ENCODE data around the gene SDCCAG8.

Gene SDCCAG8

DNA sequence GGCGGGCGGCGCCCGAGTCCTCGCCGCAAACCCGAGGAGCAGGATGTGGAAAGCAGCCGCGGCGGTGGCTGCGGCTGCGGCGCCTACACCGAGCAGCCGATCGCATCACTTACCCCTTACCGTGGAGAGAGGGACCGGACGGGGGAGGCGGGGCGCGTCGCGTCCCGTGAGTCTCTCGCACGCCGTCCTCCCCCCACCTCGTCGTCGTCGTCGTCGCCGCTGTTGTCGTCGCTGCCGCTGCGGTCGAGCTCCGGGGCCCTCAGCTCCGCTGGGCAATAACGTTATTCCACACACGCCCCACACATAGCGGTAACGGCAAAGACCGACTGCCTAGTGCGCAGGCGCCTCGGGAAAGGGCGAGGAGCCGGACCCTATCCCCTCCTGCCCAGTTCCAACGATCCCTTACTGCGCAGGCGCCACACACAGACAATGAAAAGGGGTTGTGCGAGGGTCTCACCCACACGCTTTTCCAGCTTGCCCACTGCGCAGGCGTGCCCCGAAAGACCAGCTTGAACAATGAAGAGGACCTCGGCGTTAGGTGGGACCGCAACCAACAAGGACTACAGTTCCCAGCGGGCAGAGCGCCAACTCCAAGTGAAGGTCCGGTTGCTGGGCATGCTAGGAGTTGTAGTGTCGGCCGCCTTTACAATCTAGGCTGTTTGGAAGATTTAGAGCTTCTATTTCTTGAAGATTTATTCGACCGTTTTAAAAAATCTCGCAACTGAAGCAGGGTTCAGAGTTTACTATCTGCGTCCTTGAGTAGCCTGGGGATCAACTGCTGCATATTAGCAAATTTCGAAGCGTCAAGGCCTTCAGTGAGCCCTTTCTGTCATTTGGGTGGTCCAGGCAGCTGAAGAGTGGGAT lies 682 bp upstream of the SDCCAG8 start, which contains the start of gene CEP170:
TSS of gene CEP170 (minus strand) at position 355 of the 864 bp plus-strand sequence. CDS start 30,001 bp downstream, outside the sequence.
- DNase-seq, result peak; percentile 93

DNA sequence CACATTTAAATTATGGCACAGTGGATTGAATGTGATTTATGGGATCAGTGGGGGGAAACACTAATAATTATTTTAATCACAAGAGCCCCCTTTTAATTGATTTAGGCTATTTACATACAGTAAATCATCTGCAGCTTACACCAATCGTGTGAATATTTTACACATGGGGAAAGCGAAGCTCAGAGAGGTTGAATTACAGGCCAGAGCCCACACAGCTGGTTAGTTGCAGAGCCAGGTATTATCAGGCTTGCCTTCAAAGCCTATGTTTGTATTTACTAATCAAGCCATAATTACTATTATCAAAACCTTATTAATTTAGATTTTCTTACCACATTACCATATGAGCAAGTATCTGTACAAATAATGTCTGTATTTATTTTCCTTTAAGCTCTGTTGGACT lies 749 bp downstream of the SDCCAG8 start:
- no peak for DNase-seq

DNA sequence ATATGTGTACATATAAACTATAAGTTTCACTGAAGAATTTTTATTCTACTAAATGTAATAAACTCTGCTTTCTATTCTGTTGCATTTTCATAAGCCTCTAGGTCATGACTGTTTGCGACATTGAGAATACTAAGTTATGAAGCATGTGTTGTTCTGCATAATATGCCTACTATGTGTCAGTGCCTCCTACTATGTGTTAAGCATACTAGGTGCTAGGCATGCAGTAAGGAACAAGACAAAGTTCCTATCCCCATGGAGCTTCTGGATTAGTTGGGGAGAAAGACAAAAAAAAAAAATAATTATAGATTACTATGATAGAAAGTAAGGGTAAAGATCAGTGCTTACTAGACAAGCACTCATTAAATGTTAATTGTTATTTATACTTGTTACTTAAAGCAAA lies 1.3 kb downstream of the SDCCAG8 start:
- DNase-seq, result no peak

DNA sequence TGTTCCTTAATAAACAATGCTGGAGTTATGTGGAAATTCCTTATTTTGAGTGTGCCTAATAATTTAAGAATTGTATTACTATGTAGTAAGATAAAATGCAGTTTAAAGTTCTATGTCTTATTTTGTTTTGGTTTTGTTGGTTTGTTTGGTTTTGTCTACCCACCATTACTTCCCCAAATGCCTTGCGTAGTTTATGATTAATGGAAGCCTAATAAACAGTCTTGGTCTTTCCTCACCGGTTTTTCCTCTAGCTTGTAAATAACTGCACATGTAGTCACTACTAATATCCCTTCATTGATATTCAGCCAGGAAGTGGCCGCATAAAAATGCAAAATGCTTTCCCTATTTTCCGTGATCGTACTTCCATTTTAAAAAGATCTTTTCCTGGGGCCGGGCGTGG lies 2.9 kb downstream of the SDCCAG8 start:
- DNase-seq, result no peak

DNA sequence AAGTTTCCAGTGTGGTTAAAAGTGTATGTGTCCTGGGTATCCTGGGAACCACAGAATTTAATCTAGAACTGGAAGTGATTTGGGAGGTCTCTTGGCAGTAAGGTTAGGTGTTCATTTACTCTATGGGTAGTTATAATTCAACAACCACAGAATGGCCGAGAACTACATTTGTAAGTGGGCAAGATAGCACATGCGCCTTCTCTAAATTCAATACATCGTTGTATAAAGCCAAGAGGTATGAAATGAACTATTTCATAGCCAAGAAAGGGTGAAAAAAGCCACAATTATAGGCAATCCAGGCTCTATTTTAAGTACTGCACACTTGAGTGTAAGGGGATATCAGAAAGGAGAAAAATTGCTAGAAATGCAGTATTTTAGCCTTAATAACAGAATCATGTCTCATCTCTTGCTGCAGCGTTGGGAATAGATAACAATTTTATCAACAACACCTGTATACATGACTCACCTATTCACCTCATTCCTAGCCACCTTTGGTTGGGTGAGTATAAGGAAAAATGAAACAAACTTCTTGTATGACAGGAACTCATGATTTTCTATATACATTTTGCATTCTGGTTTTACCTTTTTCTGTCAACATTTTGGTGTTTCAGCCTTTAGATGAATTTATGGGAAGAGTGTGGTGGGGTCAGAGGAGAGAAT lies 4.5 kb downstream of the SDCCAG8 start:
- peak; percentile 9 for DNase-seq

DNA sequence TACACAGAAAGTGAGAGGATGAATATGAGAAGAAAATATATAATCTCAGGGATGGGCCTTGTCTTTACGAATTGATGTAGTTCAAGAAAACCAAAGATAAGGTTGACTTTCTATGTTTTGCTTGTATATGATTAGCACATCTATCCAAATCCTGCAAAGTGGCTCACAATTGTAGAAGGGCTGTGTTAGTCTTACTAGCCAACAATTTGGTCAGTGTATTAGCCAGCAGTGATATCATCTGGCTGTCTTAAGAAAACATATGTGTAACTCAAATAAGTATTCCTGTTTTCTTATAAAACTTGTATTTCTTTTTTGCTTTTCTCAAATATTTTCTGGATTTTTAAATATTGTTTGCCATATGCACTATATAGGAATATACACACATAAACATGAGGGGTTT lies 5.5 kb downstream of the SDCCAG8 start:
- DNase-seq, result no peak

DNA sequence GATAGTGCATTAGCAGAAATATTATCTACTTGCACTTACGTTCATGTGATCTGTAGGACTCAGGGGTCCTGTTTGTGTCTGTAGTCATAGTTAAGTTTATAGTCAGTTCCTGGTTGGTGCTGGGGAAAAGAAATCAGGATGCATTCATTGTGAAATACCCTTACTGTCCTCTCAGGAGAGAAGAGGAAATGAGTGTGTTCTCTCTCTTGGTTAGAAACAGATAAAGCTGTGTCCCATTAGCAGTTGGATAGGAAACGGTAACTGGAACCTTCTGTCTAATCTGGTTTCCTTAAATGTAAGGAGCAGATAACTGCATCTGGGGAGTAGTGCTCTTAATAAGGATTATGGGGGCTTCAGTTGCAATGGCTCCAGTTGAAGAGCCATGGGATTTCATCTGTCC lies 8.9 kb downstream of the SDCCAG8 start:
- DNase-seq, result no peak

DNA sequence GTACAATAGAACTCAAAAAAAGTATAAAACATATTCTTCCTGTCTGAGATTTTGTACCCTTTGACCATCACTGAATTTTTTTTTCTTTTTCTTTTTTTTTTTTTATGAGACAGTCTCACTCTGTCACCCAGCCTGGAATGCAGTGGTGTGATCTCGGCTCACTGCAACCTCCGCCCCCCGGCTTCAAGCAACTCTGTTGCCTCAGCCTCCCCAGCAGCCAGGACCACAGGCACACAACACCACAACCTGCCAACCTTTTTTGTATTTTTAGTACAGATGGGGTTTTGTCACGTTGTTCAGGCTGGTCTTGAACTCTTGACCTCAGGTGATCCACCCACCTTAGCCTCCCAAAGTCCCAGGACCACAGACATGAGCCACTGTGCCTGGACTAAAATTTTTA lies 10.4 kb downstream of the SDCCAG8 start:
- no peak for DNase-seq

DNA sequence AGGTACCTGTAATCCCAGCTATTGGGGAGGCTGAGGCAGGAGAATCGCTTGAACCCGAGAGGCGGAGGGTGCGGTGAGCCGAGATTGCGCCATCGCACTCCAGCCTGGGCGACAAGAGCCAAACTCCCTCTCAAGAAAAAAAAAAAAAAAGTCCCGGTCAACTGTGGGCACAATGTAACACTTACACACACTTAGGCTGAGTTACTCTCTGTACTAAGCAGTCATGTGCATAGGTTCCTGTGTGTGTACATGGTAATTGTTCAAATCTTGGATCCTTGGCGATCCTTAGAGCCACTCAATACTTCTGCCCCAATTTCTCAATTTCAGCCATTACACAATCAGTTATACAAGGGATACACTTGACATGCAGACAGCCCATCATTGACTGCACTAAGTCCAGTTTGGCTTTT lies 11.6 kb downstream of the SDCCAG8 start:
- no peak for DNase-seq

DNA sequence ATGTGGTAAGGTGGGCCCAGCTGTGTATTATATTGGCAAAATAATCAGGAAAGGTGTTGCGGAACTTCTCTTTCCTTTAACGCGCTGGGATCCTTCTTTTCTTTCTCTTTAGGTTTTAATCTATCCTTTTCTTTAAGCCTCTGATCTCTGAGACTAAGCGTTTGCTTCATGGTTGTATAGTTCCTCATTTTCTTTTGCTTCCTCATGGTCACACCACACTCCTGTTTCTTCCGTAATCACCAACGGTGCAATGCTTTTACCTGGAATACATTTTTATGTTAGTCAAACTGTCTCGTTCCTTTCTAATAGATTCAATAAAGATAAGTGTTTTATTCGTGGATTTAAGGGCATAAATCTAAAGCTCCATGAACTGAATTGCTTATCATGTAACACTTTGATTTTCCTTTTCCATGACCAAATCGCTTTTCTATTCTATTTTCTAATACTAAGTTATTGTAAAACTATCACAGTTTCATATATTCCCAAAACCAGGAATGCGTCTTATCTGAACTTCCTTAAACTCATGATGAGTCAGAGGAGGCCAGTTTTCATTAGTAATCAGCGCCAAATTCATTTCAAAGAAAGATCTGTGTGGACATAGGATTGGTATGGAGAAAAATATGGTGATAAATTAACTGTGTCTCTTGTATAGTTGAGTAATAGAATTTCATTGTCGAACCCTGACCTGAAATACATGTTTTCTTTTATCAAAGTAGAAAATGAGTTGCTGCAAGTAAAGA lies 12.2 kb downstream of the SDCCAG8 start:
- DNase-seq, result no peak

DNA sequence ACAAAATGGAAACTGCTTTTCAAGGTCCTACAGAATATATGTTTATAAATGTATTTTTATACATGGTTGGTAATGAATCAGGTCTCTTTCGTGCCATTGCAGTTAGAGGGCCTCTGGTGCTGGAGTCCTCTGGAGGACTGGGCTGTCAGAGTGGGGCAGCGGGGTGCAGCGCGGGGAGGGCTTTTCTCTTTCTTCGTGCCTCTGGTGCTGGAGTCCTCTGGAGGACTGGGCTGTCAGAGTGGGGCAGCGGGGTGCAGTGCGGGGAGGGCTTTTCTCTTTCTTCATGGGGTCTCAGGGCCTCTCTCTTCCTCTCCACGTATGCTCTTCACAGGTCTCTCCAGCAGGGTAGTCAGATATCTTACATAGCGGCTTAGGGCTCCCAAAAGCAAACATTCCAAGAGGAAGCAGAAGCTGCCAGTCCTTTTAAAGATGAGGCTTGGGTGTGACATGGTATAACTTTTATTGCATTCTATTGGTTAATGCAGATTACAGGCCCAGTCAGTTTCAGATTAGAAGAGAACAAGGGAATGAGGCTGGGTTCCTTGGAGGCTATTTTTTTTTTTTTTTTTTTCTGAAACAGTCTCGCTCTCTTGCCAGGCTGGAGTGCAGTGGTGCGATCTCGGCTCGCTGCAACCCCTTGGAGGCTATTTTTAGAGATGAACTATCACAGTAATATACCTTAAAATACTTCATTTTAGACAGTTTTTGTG lies 13.1 kb downstream of the SDCCAG8 start:
- DNase-seq, result no peak

DNA sequence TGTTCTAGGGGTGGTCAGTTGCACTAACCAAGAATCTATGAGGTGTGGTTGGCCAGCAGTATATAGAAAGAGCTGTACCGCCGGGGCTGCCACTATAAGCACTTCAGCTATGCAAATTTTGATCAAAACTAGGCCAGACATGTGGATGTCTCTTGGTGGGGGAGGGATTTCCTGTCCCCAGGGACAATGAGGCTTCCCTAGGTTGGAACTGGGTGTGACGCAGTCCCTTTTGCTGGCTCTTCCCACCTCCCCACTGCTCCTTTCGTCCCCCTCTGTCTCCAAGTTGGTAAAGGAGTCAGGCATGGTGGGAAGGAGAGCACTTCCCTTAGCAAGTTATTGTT lies 13.6 kb downstream of the SDCCAG8 start:
- no peak for DNase-seq

DNA sequence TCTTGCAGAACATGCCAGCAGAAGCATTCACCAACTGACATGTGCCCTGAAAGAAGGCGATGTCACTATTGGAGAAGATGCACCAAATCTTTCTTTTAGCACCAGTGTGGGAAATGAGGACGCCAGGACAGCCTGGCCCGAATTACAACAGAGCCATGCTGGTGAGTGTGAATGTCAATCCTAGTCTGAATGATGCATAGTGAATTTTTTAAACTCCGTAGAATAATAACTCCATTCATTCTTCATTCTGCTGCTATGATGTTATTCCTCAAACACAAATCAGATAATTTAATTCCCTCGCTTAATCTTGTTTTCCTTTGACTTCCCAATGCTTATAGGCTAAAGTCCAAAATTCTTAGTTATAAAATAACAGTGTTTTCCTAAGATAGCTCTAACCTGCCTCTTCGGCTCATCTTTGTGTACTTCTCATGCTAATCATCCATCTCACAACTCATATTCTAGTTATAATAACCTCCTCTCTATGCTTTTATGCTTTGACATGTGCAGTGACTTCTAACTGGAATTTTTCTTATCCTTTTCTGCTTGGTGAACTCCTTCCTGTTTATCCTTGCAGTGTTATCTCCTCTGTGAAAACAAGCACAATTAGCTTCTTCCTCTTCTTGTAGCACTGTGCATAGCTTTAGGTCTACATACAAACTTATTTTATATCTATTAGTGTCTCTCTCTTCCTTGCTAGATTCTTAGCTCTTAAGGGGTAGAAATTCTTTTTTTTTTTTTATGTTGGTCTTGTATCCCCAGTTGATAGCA lies 14.4 kb downstream of the SDCCAG8 start:
- no peak for DNase-seq

DNA sequence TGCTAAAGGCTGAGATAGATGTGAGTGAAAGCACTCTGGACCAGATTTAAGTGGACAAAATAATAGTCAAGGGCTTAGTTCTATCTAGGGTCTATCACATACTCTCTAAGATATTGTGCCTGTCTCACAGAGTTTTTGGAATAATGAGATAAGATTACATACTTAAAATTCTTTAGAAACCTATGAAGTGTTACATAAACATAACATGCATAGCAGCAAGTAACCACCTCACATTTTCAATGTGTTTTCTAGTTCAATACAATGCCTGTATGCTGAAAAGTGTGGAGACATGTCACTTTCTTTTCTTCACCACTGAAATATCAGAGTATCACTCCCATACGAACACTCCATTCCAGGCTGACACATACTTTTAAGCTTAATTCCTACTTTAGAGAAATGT lies 16.2 kb downstream of the SDCCAG8 start:
- no peak for DNase-seq

DNA sequence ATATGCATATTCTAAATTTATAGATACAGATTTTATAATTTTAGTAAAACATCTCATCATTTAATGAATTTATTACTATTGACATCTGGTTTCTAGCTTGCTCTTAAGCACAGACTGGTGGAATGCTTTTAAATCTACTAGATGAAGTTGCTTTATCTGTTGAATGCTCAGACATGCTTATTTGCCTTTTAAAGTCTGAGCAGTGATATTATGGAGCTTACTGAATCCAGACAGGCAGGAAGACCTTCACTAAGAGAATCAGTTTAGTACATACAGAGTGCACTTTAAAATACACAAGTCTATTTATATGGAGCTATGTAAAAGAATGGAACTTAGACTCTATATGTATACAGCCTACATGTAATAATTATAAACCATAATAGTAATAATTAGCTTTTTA lies 16.6 kb downstream of the SDCCAG8 start:
- DNase-seq, result no peak

DNA sequence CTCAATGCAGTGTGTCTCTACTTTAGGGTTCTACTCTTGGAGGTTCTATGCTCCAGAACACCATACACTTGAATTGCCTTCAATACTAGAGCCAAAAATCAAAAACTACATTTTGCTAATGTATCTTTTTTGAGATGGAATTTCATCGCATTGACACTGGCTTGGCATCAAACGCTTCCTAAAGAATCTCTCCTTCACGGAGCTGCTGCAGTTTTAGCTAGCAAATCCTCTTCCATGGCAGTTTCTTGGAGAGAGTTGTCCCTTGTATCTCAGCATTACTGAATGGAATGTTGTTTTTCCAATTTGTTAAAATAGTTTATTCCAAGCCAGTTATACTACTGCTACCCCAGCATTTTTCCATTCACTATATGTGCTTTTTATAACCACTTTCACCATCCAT lies 17.7 kb downstream of the SDCCAG8 start:
- no peak for DNase-seq

DNA sequence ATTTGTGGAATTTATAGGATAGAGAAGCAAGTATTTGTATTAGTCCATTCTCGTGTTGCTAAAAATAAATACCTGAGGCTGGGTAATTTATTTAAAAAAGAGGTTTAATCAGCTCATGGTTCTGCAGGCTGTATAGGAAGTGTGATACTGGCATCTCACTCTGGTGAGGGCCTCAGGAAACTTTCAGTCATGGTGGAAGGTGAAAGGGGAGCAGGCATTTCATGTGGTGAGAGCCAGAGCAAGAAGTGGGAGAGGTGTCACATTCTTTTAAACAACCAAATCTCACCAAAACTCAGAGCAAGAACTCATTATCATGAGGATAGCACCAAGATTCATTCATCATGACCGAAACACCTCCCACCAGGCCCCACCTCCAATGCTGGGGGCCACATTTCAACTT lies 18.1 kb downstream of the SDCCAG8 start:
- no peak for DNase-seq

DNA sequence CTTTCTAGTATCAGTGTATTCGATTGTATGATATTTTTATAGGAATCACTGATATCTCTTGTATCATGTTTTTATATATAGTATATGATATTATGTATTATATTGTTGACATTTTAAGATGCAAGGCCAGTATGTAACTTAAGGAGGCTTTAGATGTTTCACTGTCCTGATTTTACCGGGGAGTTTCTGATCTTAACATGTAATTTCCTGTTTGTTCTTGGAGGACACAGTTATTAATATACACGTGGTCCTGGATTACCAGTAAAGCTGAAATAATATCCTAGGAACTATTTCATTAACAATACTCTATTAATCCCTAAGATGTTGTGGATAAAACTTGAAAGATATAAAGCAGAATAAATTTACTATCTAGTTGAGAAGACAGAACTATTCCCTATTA lies 19.5 kb downstream of the SDCCAG8 start:
- no peak for DNase-seq

DNA sequence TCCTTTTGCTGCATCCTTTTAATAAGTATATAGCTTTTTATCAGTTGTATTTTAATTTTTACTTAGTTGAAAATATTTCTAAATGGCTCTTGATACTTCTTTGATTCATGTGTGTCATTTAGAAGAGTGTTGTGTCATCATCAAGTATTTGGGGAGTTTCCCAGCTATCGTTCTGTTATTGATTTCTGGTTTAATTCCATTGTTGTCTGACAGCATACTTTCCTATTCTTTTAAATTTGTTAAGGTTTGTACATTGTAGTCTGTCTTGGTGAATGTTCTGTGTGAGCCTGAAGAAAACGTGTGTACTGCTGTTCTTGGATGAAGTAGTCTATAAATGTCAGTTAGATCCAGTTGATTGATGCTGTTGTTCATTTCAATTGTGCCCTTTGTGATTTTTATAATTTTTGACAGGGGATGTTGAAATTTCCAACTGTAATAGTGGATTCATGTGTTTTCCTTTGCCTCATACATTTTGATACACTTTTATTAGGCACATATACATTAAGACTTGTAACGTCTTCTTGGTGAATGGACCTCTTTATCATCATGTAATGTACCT lies 24.8 kb downstream of the SDCCAG8 start:
- DNase-seq, result no peak

DNA sequence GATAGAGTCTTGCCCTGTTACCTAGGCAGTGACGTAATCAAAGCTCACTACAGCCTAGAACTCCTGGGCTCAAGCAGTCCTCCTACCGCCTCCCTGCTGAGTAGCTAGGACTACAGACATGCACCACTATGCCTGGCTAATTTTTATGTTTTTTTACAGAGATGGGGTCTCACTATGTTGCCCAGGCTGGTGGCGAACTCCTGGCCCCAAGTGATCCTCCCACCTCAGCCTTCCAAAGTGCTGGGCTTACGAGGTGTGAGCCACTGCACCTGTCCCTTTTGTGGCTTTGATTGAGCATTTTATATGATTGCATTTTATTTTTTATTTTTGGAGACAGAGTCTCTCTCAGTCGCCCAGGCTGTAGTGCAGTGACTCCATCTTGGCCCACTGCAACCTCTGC lies 25.8 kb downstream of the SDCCAG8 start:
- DNase-seq, result no peak

DNA sequence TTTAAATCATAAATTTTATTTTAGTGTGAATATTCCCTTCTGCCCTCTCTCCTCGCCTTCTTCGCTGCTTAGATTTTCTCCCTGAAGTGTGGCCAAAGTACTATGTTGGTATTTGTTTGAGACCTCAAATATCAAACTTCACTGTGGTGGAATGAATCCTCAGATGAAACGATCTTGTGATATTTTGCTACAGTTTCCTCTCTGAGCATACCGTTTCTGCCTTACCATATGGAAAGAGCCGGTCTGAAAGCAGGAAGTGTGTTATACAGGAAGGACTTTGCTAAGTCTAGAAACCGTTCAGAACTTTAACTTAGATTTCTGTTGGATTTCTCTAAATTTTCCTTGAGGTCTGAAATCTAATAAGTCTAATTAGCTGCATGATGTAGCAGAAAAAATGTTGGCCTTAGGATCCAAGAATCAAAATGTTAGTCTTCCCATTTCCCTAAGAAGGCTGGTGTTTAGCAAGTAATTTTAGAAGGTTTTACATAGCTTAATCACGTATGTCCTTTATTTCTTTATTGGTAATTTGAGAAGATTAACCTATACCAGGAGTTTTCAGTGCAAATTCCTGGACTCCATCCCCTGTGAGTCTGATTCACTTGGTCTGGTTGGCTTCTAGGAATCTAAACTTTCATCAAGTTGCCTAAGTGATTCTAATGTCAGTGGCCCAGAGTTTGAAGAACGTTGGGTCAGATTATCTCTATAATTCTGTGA lies 30.7 kb downstream of the SDCCAG8 start:
- DNase-seq, result no peak

DNA sequence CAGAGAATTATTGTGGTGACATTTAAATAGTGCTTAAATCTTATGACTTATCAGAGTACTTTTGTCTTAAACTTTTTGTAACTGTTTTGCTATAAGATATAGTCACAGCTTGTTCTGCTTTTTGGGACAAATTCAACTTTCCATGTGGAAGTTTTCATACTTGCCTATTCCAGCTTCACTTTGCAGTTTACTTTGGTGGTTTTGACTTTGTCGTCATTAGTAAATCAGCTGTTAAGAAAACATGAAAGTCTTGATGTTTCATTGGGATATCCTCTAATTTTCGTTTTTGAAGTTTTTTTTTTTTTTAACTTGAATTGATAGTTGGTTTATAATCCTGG lies 31.3 kb downstream of the SDCCAG8 start:
- no peak for DNase-seq
